ENCODE results near the gene PLOD2. TPM values are rescaled to one million over a fixed set of nuclear protein-coding genes. Genes with fewer than 3 reads are reported as not detected.

Gene PLOD2
- total and polyA plus RNA-seq, 2 of the 8 experiments (the other 6 are each of a cell fraction or from before 2014, with no cell fraction given) = 4.0 to 28.7 TPM

GRCh38 chr3:146172586-146172985 lies 11.6 kb upstream of the PLOD2 start (continued):
- TF ChIP-seq CHD7 (IDR thresholded peaks at IDR 0.05; ENCODE audit: insufficient replicate concordance, low read length) (no peak), SUZ12 (IDR thresholded peaks at IDR 0.05; ENCODE audit: low read length) (no peak), PHF8 (conservative IDR thresholded peaks at IDR 0.05; ENCODE audit: low read depth, low read length) (no peak), YY1 (IDR thresholded peaks at IDR 0.05; ENCODE audit: low read depth, low read length) (no peak)

Data from H1 (cell line).